Neural cell (in vitro differentiated cells): ENCODE measurements around the gene SLC35C1. TPM values are rescaled to one million over a fixed set of nuclear protein-coding genes. Genes with fewer than 3 reads are reported as not detected.

Source experiments
- H2AFZ ChIP-seq: fragments of 200-600, 300-800 bp; sonication (generic), shearing (Covaris generic); 2 replicates; pipeline ENCODE4 v1.6.0; 2014; ENCODE audit warnings: low read depth, mild to moderate bottlenecking, antibody characterized with exemption, low read length, moderate library complexity
- H3F3A ChIP-seq: fragments of 200-600 bp; shearing (Covaris generic); 2 replicates; pipeline ENCODE4 v1.6.1; 2016; ENCODE audit warnings: mild to moderate bottlenecking, moderate library complexity, mixed read lengths, antibody characterized with exemption, low read length; ENCODE audit not compliant: insufficient read depth, poor library complexity, severe bottlenecking
- H3K27ac ChIP-seq: fragments of 200-600, 300-800 bp; sonication (generic), shearing (Covaris generic); 2 replicates; pipeline ENCODE4 v1.5.1; 2014; ENCODE audit warnings: mild to moderate bottlenecking, low read length, moderate library complexity
- H3K27me3 ChIP-seq: fragments of 300-800, 200-600 bp; sonication (generic), shearing (Covaris generic); 2 replicates; pipeline ENCODE4 v1.6.0; 2014; ENCODE audit warnings: mild to moderate bottlenecking, low read depth, low read length, moderate library complexity; ENCODE audit not compliant: insufficient read depth
- H3K36me3 ChIP-seq: fragments of 300-800, 200-600 bp; sonication (generic), shearing (Covaris generic); 2 replicates; pipeline ENCODE4 v1.5.1; 2014; ENCODE audit warnings: mild to moderate bottlenecking, antibody characterized with exemption, low read length, moderate library complexity; ENCODE audit not compliant: insufficient read depth
- H3K4me2 ChIP-seq: fragments of 300-800, 200-600 bp; sonication (generic), shearing (Covaris generic); 2 replicates; pipeline ENCODE4 v1.6.0; 2014; ENCODE audit warnings: mild to moderate bottlenecking, low read length
- H3K4me3 ChIP-seq: fragments of 300-800, 200-600 bp; sonication (generic), shearing (Covaris generic); 2 replicates; pipeline ENCODE4 v1.5.1; 2014; ENCODE audit warnings: mild to moderate bottlenecking, low read length, moderate library complexity
- H3K79me2 ChIP-seq: fragments of 200-600 bp; shearing (Covaris generic); replicated peaks from 2 replicates; pipeline ENCODE4 v1.6.0; 2014; ENCODE audit warnings: mild to moderate bottlenecking, low read length, moderate library complexity; ENCODE audit not compliant: insufficient read depth
- H3K9ac ChIP-seq: fragments of 300-800, 200-600 bp; sonication (generic), shearing (Covaris generic); 2 replicates; pipeline ENCODE4 v1.6.1; 2016; ENCODE audit warnings: mild to moderate bottlenecking, low read length, mixed read lengths
- H3K9me2 ChIP-seq: fragments of 200-600 bp; shearing (Covaris generic); 2 replicates; pipeline ENCODE4 v1.6.1; 2016; ENCODE audit warnings: mild to moderate bottlenecking, low read length, mixed read lengths; ENCODE audit not compliant: insufficient read depth
- H3K9me3 ChIP-seq: fragments of 200-600, 300-800 bp; sonication (generic), shearing (Covaris generic); 2 replicates; pipeline ENCODE4 v1.6.1; 2016; ENCODE audit warnings: mild to moderate bottlenecking, mixed run types, low read length, moderate library complexity, mixed read lengths
- H4K20me1 ChIP-seq: fragments of 200-600 bp; shearing (Covaris generic); 2 replicates; pipeline ENCODE4 v1.6.1; 2016; ENCODE audit warnings: mild to moderate bottlenecking, mixed run types; ENCODE audit not compliant: insufficient read depth
- CTCF ChIP-seq: fragments of 450-650 bp; IDR thresholded peaks from 2 replicates; pipeline ENCODE4 v1.5.1; 2014; ENCODE audit warnings: antibody characterized with exemption, mild to moderate bottlenecking, moderate library complexity; ENCODE audit not compliant: poor library complexity, severe bottlenecking
- EP300 ChIP-seq: fragments of 450-650 bp; conservative IDR thresholded peaks from 2 replicates; pipeline ENCODE4 v1.6.1; 2014; ENCODE audit warnings: antibody characterized with exemption, mild to moderate bottlenecking, moderate library complexity; ENCODE audit not compliant: poor library complexity, severe bottlenecking
- EZH2 ChIP-seq: fragments of 200-600, 300-800 bp; shearing (Covaris generic), sonication (generic); IDR thresholded peaks from 2 replicates; pipeline ENCODE4 v1.6.1; 2014; ENCODE audit warnings: antibody characterized with exemption, low read length, borderline replicate concordance, mild to moderate bottlenecking; ENCODE audit not compliant: insufficient read depth, poor library complexity, severe bottlenecking
- MXI1 ChIP-seq: fragments of 450-650 bp; conservative IDR thresholded peaks from 2 replicates; pipeline ENCODE4 v1.6.1; 2014; ENCODE audit warnings: antibody characterized with exemption, mild to moderate bottlenecking; ENCODE audit not compliant: poor library complexity, severe bottlenecking
- POLR2AphosphoS5 ChIP-seq: IDR thresholded peaks from 2 replicates; pipeline ENCODE4 v1.6.1; 2012
- RAD21 ChIP-seq: fragments of 450-650 bp; conservative IDR thresholded peaks from 2 replicates; pipeline ENCODE4 v1.6.1; 2014; ENCODE audit warnings: antibody characterized with exemption, mild to moderate bottlenecking, moderate library complexity
- REST ChIP-seq: IDR thresholded peaks from 2 replicates; pipeline ENCODE4 v1.6.1; 2012; ENCODE audit warnings: borderline replicate concordance
- SMC3 ChIP-seq: fragments of 450-650 bp; conservative IDR thresholded peaks from 2 replicates; pipeline ENCODE4 v1.6.1; 2014; ENCODE audit warnings: antibody characterized with exemption, mild to moderate bottlenecking, moderate library complexity; ENCODE audit not compliant: poor library complexity
- TAF1 ChIP-seq: IDR thresholded peaks from 2 replicates; pipeline ENCODE4 v1.6.1; 2012; ENCODE audit warnings: low read depth
- polyA plus RNA-seq: library from polyadenylated mRNA; depleted of rRNA; stranded (reverse); fragments of >200 nt; gene quantifications from 2 replicates; pipeline ENCODE4 v1.2.3, GENCODE V29; 2014

SLC35C1 gene
- polyA plus RNA-seq, 1 donor from 2014 or later: 2.3 TPM

- H3K4me3 ChIP-seq: no peak overlapping the region
Observed at GRCh38 chr11:45777127-45777969, 27.6 kb upstream of the SLC35C1 start.

More at GRCh38 chr11:45777127-45777969, 27.6 kb upstream of the SLC35C1 start:
- Histone ChIP-seq H4K20me1 (no peaks in the 10 kb centered on the region), H3K27me3 (no peaks in the 10 kb centered on the region), H3K27ac (no peak overlapping the region), H3F3A (no peaks in the 10 kb centered on the region), H3K79me2 (no peaks in the 10 kb centered on the region), H3K9ac (no peak overlapping the region), H3K9me3 (no peaks in the 10 kb centered on the region), H3K36me3 (no peaks in the 10 kb centered on the region), H2AFZ (no peak overlapping the region), H3K9me2 (no peaks in the 10 kb centered on the region), H3K4me2 (no peak overlapping the region)
- TF ChIP-seq REST: no peak
- TF ChIP-seq EZH2: no peak
- TF ChIP-seq CTCF: no peak
- no peak for TF ChIP-seq SMC3
- TF ChIP-seq RAD21: no peak
- no peak for TF ChIP-seq TAF1
- no peak for TF ChIP-seq EP300
- no peak for TF ChIP-seq POLR2AphosphoS5
- no peak for TF ChIP-seq MXI1
